GM19035 (cell line): Measurements from ENCODE around the gene ZNF775.

Experiments
- ATAC-seq: cut with Tn5 transposase; IDR thresholded peaks from one replicate; pipeline ENCODE4 v1.9.1; 2021; ENCODE audit not compliant: unreplicated experiment

Gene ZNF775

DNA sequence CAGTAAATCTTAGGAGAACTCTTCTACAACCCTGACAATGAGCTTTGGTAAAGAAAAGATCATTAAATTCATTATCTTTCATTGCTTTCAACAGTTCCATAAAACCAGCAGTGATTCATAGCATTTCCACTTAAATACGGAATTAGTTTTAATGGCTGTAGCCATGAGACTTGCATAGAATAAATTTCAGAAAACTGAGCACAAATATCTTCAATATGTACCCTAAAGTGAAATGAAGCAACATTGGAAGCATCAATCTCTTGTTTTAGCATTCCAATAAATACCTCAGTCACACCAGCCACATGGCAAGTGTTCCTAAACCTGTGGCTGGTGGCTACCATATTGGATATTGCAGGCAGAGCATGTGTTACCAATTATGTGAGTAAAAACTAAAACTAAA is 34.1 kb upstream of the ZNF775 start:
- ATAC-seq = no peak

DNA sequence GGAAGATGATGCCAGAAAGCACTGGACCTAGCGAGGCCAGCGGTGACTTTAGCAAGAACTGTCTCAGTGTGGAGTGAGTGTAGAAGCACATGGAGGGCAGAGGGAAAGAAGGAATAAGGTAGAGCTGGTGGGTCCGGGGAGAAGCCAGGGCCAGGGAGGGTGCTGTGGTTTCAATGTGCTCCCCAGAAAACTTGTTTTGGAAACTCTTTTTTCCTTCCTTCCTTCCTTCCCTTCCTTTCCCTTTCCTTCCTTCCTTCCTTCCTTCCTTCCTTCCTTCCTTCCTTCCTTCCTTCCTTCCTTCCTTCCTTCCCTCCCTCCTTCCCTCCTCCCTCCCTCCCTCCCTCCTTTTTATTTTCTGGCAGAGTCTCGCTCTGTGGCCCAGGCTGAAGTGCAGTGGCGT is 32.2 kb upstream of the ZNF775 start:
- ATAC-seq = no peak

DNA sequence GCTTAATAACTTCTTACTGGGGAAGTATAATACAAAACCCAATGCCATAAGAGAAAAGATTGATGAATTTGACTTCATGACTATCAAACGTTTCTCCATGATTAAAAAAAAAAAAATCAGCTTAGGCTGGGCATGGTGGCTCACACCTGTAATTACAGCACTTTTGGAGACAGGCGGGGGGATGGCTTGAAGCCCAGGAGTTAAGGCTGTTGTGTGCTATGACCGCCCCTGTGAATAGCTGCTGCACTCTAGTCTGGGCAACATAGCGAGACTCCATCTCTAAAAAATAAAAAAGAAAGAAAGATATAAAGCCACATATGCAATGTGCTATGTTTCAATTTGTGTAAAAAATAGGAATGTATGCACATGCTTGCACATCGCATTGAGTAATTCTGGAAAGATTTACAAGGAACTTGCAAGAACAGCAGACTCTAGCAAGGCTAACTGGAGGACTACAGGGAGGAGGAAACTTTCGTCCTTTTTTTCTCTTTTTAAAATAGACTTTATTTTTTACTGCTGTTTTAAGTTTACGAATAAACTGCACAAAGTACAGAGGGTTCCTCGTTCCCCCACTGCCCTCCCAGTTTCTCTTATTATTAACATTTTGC is 27.4 kb upstream of the ZNF775 start:
- ATAC-seq = no peak

DNA sequence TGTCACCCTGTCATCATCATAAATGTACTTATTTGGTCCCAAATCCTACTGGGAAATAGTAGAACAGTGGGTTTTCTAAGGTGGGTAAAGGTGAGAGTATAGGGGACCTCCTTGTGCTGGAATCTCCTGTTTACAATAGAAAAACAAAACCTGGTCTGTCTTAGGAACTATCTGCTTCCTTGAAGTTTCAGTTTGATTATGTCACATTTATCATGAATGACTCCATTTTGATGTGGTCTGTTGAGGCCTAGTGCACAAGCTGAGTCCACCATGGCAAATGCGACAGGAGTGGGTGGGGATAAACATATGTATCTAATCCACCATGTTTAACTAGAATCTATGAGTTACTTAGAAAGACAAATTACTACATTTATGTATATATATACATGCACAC is 23.5 kb upstream of the ZNF775 start:
- no peak for ATAC-seq

DNA sequence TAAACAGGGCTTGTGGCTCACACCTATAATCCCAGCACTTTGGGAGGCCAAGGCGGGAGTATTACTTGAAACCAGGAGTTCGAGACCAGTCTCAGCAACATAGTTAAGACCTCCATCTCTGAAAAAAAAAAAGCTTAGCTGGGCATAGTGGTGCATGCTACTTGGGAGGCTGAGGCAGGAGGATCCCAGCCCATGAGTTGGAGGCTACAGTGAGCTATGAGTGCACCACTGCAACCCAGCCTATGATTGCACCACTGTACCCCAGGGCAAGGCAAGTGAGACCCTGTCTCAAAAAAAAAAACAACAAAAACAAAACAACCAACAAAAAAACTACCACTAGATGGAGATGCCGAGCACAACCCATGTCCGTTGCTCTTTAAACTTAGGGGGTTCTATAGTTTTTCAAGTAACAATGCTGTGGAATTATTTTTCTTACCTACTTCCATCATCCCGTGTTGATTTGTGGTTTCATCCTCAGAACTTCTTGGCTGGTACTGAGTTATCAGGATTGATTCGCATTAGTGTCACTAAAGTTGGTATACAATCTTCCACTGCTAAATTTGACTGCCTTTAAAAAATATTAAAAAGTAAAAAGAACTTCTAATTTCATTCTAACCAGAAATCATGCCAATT is 22.7 kb upstream of the ZNF775 start:
- no peak for ATAC-seq

DNA sequence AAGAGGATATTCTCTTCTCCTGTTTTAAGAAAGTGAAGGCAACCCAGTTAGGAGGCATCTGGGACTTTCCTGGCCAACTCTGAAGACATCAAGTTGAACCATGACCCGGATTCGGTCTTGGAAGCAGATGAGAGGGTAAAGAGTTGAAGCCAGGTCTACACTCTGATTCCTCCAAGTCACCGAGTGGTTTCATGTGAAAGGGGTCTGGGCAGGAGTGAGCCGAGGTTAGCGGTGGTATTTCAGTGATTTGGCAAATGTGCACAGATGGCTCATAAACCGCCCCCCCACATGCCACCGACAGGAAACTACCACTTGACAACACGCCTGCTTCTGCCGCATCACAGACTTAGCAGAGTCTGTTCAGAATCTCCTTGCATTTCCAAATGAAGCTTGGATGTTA is 21.9 kb upstream of the ZNF775 start:
- ATAC-seq = no peak

DNA sequence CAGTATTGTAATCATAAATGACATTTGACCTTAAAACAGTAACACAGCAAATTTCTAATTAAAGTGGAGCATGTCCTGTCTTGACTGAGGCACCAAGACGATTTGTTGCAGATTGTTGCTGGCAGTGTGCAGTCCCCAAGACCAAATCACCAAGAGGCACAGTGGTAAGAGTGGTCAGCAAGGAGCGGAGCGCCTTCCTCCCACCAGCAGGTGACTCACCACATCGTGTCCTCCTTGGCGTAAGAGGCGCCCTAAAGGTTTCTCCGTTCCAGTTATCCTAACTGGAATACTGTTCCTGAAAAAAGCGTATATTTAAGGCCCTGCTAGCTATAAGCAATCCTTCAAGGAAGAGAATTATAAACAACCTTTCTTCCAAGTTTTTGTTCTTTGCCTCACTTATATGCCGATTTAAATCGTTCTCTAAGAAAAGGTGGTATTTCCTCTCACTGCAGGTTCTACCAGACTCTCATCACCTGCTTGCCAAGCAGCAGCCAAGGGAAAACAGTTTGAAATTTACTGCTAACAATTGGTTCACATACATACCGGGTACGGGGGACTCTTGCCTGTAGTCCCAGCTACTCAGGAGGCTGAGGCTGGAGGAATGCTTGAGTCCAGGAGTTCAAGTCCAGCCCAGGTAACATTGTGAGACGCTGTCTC is 21.2 kb upstream of the ZNF775 start:
- no peak for ATAC-seq

DNA sequence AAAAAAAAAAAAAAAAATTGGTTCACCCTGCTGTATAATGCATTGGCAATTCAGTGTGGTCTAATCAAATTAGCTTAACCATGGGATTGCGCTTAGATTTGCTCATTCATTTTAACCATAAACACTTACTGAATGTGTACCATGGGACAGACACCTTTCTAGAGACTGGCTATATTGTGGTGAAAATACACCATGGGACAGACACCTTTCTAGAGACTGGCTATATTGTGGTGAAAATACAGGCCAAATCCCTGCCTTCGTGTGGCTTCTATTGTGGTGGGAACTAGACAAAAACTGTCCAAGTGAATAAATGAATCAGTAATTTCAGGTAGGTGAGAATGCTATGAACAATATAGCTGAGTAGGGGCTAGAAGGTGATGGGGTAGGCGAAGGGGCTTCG is 20.7 kb upstream of the ZNF775 start:
- ATAC-seq = no peak

DNA sequence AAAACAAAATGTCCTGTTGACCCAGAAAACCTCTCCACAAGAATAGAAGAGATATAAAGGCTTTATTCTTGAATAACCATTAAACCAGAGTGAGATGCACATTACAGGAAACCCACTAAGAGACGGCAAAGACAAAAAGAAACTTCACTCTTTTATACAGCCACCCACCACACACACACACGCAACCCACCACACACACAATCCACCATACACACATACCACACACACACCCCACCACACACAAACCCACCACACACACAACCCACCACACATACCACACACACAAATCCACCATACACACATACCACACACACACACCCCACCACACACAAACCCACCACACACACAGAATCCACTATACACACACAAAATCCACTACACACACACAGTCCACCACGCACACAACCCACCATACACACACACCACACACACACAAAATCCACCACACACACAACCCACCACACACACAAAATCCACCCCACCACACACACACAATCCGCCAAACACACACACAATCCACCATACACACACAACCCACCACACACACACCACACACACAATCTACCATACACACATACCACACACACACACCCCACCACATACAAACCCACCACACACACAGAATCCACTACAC is 20.0 kb upstream of the ZNF775 start:
- ATAC-seq = no peak

DNA sequence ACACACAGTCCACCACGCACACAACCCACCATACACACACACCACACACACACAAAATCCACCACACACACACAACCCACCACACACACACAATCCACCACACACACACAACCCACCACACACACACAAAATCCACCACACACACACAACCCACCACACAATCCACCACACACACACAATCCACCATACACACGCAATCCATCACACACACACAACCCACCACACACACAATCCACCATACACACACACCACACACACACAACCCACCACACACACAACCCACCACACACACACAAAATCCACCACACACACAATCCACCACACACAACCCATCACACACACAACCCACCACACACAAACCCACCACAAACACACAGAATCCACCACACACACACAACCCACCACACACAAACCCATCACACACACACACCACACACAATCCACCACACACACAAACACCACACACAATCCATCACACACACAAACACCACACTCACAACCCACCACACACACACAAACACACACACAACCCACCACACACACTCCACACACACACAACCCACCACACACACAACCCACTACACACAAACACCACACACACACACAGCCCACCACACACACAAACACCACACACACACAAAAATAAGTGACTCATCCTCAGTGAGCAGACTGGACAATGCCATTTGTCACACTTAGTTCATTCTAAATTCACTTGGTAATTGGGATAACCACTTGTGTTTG is 19.3 kb upstream of the ZNF775 start:
- no peak for ATAC-seq

DNA sequence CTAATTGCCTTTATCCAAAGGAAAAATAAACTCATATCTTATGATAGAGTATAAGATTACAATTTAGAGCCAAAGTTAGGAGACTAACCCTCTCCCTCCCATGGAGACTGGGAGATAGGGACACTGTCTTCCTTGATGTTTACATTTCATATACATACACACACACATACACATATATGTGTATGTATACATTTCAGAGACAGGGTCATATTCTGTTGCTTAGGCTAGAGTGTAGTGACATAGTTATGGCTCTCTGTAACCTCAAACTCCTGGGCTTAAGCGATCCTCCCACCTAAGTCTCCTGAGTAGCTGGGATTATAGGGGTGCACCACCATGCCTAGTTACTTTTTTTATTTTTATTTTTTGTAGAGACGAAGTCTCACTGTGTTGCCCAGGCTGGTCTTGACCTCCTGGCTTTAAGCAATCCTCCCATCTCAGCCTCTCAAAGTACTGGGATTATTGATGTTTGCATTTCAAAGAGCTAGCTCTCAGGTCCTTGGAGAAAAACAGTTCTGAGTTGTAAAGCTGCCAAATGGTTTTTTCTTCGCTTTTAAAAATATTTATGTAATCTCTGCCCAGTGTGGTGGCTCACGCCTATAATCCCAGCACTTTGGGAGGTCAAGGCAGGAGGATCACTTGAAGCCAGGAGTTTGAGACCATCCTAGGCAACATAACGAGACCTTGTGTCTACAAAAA is 18.6 kb upstream of the ZNF775 start:
- ATAC-seq = no peak

DNA sequence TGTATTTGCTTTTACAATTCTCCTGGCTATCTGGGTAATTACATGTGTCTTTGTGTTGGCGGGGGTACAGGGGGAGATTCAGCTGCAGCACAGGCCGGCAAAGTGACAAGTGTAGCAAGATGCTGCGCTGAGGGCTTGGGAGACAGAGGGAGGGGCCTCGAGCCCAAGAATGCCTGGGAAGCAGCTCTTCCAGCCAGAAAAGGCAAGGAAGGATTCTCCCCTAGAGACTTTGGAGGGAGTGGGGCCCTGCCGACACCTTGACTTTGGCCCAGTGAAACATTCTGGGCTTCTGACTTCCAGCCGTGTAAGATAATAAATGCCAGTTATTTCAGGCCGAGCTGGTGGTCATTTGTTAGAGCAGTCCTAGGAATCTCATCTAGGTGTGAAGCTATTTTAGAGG is 17.7 kb upstream of the ZNF775 start:
- no peak for ATAC-seq

DNA sequence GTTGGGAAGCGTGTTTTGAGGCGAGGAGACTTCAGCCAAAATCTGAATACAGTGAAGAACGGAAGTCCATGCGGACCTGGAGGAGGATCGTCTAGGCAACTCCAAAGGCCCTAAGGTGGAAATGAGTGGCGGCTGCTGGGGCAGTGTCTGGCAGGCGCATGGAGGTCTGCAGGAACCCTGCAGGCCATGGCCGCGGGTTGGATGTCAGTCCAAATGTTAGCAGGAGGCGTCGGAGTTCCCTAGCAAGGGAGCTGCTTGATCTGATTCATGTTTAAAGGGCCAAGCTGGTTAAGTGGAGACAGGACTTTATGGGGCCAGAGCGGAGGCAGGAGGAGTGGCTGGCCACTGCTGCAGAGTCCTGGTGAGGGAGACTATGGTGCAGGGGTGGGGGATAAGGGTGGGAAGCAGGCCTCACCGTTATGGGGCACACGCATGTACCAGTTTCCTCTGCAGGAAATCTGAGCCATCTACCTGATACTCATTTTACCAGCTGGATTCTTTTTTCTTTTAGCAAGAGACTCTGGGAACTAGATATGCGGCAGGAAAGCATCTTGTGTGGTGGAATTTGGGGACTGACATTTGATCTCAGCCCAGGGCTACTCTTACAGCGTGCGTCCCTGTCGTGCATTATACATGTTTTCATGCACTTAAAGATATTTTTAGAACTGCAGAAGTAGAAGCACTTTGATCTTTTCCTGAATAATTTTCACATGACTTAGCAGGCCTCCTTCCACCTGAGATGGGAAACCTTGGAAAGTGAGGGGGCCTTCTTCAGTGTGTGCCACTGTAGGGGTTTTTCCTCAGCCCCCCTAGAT is 17.1 kb upstream of the ZNF775 start:
- ATAC-seq = no peak

DNA sequence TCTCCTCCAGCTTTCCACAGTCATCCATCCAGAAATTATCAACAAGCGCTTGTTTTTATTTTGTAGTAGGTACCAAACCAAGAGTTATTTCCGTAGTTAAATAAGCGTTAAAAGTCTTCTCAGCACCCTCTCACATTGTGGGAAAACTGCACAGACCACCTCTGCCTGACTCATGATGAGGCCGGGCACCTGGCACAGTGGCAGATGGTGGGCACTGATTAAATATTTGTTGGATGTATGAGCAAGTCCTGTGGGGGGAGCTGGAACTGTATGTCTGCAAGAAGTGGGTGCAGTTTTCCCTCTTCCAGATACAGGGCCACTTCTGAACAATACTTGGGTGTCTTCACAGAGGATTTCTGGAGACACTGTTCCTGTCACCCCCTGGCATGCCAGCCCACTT is 15.8 kb upstream of the ZNF775 start:
- ATAC-seq = no peak

DNA sequence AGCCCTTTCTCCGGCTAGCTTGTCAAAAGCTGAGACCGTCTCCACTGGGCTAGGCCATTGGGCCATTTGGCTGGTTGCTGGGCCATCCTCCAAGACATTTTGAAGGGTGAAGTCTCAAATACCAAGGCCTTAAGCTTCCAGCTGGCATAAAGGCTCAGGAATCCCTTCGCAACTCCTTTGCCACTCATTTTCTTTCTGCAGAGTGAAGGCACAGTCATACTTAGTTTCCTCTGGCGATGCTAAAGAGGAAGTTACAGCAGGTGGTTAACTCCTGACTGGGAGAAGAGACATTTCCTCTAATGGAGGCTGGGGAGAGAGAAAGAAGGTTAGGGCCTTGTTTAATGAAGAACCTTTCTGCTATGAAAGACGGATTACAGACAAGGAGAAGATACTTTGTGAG is 15.3 kb upstream of the ZNF775 start:
- no peak for ATAC-seq

DNA sequence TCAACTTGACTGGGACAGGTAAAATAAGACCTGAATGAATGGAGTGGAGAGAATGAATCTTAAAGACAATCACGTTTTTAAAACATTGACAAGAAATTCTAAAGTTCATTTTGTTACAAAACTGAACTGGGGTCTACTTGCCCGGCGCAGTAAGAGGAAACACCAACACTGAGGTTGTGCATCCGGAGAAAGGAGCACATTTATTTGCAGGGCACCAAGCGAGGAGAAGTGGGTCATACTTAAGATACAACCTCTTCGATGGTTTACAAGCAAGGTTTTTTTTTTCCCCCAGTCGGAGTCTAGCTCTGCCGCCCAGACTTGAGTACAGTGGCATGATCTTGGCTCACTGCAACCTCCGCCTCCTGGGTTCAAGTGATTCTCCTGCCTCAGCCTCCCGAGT is 13.9 kb upstream of the ZNF775 start:
- ATAC-seq = no peak

DNA sequence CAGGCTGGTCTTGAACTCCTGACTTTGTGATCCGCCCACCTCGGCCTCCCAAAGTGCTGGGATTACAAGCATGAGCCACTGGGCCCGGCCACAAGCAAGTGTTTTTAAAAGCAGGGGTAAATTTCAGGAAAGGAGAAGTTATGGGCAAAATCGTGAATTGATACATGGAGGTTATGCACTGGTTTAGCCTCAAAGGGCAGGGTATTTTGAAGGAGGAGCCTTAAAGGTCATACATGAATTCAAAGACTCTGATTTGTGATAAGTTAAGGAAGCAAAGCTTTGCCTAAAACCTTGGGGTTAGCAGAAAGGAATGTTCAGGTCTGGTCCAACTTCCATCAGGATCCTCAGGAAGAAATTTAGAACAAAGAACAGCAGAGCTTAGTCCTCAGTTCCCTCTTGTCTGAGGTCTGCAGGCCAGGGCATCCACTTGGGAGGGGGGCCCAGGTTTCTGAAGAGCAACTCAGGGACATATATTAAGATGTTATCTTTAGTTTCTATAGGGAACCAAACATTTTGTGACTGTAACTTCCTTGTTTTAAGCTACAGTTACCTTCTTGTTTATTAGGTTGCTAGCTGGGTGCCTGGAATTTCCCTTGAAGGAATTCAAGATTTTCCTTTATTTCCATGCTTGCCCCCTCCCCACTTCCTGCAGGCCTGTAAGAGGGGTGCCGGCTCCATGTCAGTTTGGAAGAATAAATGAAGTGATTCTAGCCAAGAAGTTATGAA is 13.3 kb upstream of the ZNF775 start:
- no peak for ATAC-seq

DNA sequence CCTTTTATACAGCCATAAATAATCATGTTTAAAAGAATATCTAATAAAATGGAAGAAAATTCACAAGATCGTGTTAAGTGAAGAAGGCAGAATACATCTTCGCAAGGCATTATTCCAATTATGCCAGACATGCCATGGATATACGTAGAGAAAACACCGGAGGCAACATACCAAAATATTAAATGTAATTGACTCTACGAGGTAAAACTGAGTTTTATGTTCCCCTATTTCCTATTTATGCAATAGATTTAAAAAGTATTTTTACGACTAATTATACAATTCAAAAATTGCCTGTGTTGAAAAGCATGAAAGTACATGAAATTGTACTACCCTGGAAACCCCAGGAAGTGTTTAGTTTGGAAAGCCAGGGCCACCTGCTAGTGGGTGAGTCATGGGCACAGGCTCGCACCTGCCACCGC is 11.4 kb upstream of the ZNF775 start:
- ATAC-seq = no peak

DNA sequence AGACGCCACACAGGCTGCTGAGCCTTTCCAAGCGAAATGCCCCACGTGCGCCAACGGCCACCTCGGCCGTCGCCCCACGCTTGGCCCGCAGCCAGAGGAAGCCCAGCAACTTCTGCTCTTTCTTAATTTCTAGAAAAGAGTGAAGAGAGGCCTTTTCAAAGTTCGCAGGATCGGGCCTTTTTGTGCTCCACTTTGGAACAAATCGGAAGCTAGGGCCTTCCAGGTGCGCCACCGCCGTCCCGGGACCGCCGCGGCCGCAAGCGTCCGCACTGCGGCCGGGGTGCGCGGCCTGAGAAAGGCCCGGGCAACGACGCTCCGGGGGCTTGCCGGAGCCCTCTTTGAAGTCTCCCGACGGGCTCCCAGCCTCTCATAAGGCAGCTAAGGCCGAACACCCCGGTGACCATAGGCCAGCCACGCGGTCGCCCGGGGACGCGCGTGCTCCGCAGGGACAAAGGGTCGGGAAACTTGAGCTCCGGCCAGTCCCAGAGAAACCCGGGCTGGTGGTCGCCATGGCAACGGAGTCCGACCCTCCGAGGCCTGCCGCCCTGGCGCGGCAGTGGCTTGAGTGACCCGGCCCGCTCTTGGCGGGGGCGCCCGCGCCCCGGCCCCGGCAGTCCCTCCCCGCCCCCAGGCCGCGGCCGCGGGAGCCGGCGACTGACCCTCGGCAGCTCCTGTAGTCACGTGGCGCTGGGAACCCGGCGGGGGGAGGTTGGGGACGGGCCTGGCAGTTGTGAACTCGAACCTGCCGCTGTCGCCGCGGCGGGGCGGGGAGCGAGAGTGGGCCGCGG is 10.8 kb upstream of the ZNF775 start, which contains the start of gene REPIN1:
REPIN1 (plus strand) TSS at position 727 of the 788 bp plus-strand sequence. CDS start 890 bp downstream, outside the sequence.
- ATAC-seq = peak; percentile 54
